Loucy (cell line): ENCODE measurements around the gene TEAD4.

Source experiments
- CTCF ChIP-seq: fragments of 200-600 bp; sonication (generic); conservative IDR thresholded peaks from 2 replicates; pipeline ENCODE4 v1.5.1; 2014; ENCODE audit warnings: mild to moderate bottlenecking, antibody characterized with exemption, low read length
- EZH2phosphoT487 ChIP-seq: fragments of 200-600 bp; IDR thresholded peaks from 2 replicates; pipeline ENCODE4 v1.6.1; 2018; ENCODE audit warnings: antibody characterized with exemption, mild to moderate bottlenecking, moderate library complexity, borderline replicate concordance

- TF ChIP-seq CTCF (no peak), EZH2phosphoT487 (no peak)
These were observed 56.2 kb downstream of the TEAD4 start for GRCh38 chr12:3015356-3015755.
